ENCODE data around the gene RASSF4.
A peak's percentile ranks its signal among the peaks of the same experiment; 100 is the strongest.

RASSF4 gene

GRCh38 chr10:44960088-44960460 lies 472 bp downstream of the RASSF4 start:
- Histone ChIP-seq H3K4me1 (ENCODE audit: control insufficient read depth, insufficient read depth, low read length) (peaks cover 88% of the 10 kb centered on the region), H3K9me3 (ENCODE audit: control insufficient read depth, low read length) (no peaks in the 10 kb centered on the region), H3K4me3 (ENCODE audit: low read length) (peak overlapping the region; percentile 88), H3K27me3 (replicated peaks; ENCODE audit: control insufficient read depth, insufficient read depth, low read length) (no peaks in the 10 kb centered on the region), H3K9ac (ENCODE audit: low read length) (peak overlapping the region; percentile 85), H3K36me3 (ENCODE audit: control insufficient read depth, insufficient read depth, low read length, severe bottlenecking) (no peaks in the 10 kb centered on the region)
- DNase-seq (ENCODE audit: low read depth), result no peak

GRCh38 chr10:44960482-44961229 lies 1.1 kb downstream of the RASSF4 start:
- Histone ChIP-seq H3K27me3 (replicated peaks; ENCODE audit: control insufficient read depth, insufficient read depth, low read length) (no peaks in the 10 kb centered on the region), H3K4me3 (ENCODE audit: low read length) (peak overlapping the region; percentile 88), H3K36me3 (ENCODE audit: control insufficient read depth, insufficient read depth, low read length, severe bottlenecking) (no peaks in the 10 kb centered on the region), H3K4me1 (ENCODE audit: control insufficient read depth, insufficient read depth, low read length) (peaks cover 85% of the 10 kb centered on the region), H3K9me3 (ENCODE audit: control insufficient read depth, low read length) (no peaks in the 10 kb centered on the region), H3K9ac (ENCODE audit: low read length) (peak overlapping the region; percentile 85)
- no peak for DNase-seq (ENCODE audit: low read depth)

- peak overlapping the region; percentile 85 for H3K9ac ChIP-seq (ENCODE audit: low read length)
- H3K9me3 ChIP-seq (ENCODE audit: control insufficient read depth, low read length), result no peaks in the 10 kb centered on the region
- DNase-seq (ENCODE audit: low read depth), result no peak
- H3K27me3 ChIP-seq (replicated peaks; ENCODE audit: control insufficient read depth, insufficient read depth, low read length), result no peaks in the 10 kb centered on the region
- H3K4me3 ChIP-seq (ENCODE audit: low read length), result peak overlapping the region; percentile 88
- peaks cover 85% of the 10 kb centered on the region for H3K4me1 ChIP-seq (ENCODE audit: control insufficient read depth, insufficient read depth, low read length)
- H3K36me3 ChIP-seq (ENCODE audit: control insufficient read depth, insufficient read depth, low read length, severe bottlenecking), result no peaks in the 10 kb centered on the region
Measured at GRCh38 chr10:44961230-44961571, 1.6 kb downstream of the RASSF4 start.

GRCh38 chr10:44961931-44962750 lies 2.5 kb downstream of the RASSF4 start:
- H3K4me3 ChIP-seq (ENCODE audit: low read length), result peak overlapping the region; percentile 88
- no peaks in the 10 kb centered on the region for H3K9me3 ChIP-seq (ENCODE audit: control insufficient read depth, low read length)
- DNase-seq (ENCODE audit: low read depth), result no peak
- no peaks in the 10 kb centered on the region for H3K27me3 ChIP-seq (replicated peaks; ENCODE audit: control insufficient read depth, insufficient read depth, low read length)
- peak overlapping the region; percentile 85 for H3K9ac ChIP-seq (ENCODE audit: low read length)
- H3K4me1 ChIP-seq (ENCODE audit: control insufficient read depth, insufficient read depth, low read length), result peaks cover 85% of the 10 kb centered on the region
- no peaks in the 10 kb centered on the region for H3K36me3 ChIP-seq (ENCODE audit: control insufficient read depth, insufficient read depth, low read length, severe bottlenecking)

- no peak for DNase-seq (ENCODE audit: low read depth)
- peak overlapping the region; percentile 88 for H3K4me3 ChIP-seq (ENCODE audit: low read length)
Measured at GRCh38 chr10:44962870-44963738, 3.5 kb downstream of the RASSF4 start.

GRCh38 chr10:44963772-44964633 lies 4.4 kb downstream of the RASSF4 start:
- DNase-seq (ENCODE audit: low read depth), result peak; percentile 22
- peak overlapping the region; percentile 49 for H3K4me3 ChIP-seq (ENCODE audit: low read length)
- H3K27me3 ChIP-seq (replicated peaks; ENCODE audit: control insufficient read depth, insufficient read depth, low read length), result no peaks in the 10 kb centered on the region
- no peaks in the 10 kb centered on the region for H3K36me3 ChIP-seq (ENCODE audit: control insufficient read depth, insufficient read depth, low read length, severe bottlenecking)
- peaks cover 86% of the 10 kb centered on the region for H3K4me1 ChIP-seq (ENCODE audit: control insufficient read depth, insufficient read depth, low read length)
- no peaks in the 10 kb centered on the region for H3K9me3 ChIP-seq (ENCODE audit: control insufficient read depth, low read length)
- peak overlapping the region; percentile 67 for H3K9ac ChIP-seq (ENCODE audit: low read length)

More at GRCh38 chr10:44962870-44963738, 3.5 kb downstream of the RASSF4 start:
- H3K9ac ChIP-seq (ENCODE audit: low read length), result peak overlapping the region; percentile 67
- H3K36me3 ChIP-seq (ENCODE audit: control insufficient read depth, insufficient read depth, low read length, severe bottlenecking), result no peaks in the 10 kb centered on the region
- peaks cover 85% of the 10 kb centered on the region for H3K4me1 ChIP-seq (ENCODE audit: control insufficient read depth, insufficient read depth, low read length)
- no peaks in the 10 kb centered on the region for H3K9me3 ChIP-seq (ENCODE audit: control insufficient read depth, low read length)
- H3K27me3 ChIP-seq (replicated peaks; ENCODE audit: control insufficient read depth, insufficient read depth, low read length), result no peaks in the 10 kb centered on the region

DNA sequence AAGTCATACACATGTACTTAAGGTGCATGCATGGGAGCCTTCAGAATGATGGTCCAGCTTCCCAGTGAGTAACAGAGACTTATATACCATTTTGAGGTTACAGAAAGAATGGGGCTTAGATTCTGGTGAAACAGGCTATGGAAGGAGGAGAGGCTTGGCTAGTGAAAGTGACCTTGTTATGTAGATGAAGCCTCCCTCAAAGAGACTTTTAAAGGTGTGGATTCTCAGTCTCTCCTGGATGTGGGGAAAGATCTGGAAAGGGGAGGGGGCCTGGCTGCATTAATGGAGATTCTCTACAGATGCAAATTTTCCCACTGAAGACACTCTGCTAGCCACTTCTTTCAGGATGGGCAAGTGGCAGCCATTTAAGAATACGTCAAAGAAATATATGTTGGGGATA lies 5.5 kb downstream of the RASSF4 start:
- peaks cover 7% of the 10 kb centered on the region for H3K36me3 ChIP-seq (ENCODE audit: control insufficient read depth, insufficient read depth, low read length, severe bottlenecking)
- no peak for DNase-seq (ENCODE audit: low read depth)

GRCh38 chr10:44965651-44966097 lies 6.1 kb downstream of the RASSF4 start:
- Histone ChIP-seq H3K9ac (ENCODE audit: low read length) (no peak overlapping the region), H3K36me3 (ENCODE audit: control insufficient read depth, insufficient read depth, low read length, severe bottlenecking) (peaks cover 13% of the 10 kb centered on the region), H3K4me1 (ENCODE audit: control insufficient read depth, insufficient read depth, low read length) (peaks cover 82% of the 10 kb centered on the region), H3K27me3 (replicated peaks; ENCODE audit: control insufficient read depth, insufficient read depth, low read length) (no peaks in the 10 kb centered on the region), H3K9me3 (ENCODE audit: control insufficient read depth, low read length) (no peaks in the 10 kb centered on the region), H3K4me3 (ENCODE audit: low read length) (no peak overlapping the region)
- no peak for DNase-seq (ENCODE audit: low read depth)

More for the DNA sequence above, 5.5 kb downstream of the RASSF4 start:
- no peak overlapping the region for H3K4me3 ChIP-seq (ENCODE audit: low read length)
- H3K9ac ChIP-seq (ENCODE audit: low read length), result peak overlapping the region; percentile 67
- peaks cover 88% of the 10 kb centered on the region for H3K4me1 ChIP-seq (ENCODE audit: control insufficient read depth, insufficient read depth, low read length)
- no peaks in the 10 kb centered on the region for H3K9me3 ChIP-seq (ENCODE audit: control insufficient read depth, low read length)
- H3K27me3 ChIP-seq (replicated peaks; ENCODE audit: control insufficient read depth, insufficient read depth, low read length), result no peaks in the 10 kb centered on the region

- Histone ChIP-seq H3K4me3 (ENCODE audit: low read length) (peak overlapping the region; percentile 35), H3K9me3 (ENCODE audit: control insufficient read depth, low read length) (no peaks in the 10 kb centered on the region), H3K9ac (ENCODE audit: low read length) (no peak overlapping the region), H3K4me1 (ENCODE audit: control insufficient read depth, insufficient read depth, low read length) (peaks cover 76% of the 10 kb centered on the region), H3K36me3 (ENCODE audit: control insufficient read depth, insufficient read depth, low read length, severe bottlenecking) (peaks cover 19% of the 10 kb centered on the region), H3K27me3 (replicated peaks; ENCODE audit: control insufficient read depth, insufficient read depth, low read length) (no peaks in the 10 kb centered on the region)
- no peak for DNase-seq (ENCODE audit: low read depth)
Measured at GRCh38 chr10:44966129-44966815, 6.7 kb downstream of the RASSF4 start.
